Measurements from ENCODE around the gene FGD4.

DNA sequence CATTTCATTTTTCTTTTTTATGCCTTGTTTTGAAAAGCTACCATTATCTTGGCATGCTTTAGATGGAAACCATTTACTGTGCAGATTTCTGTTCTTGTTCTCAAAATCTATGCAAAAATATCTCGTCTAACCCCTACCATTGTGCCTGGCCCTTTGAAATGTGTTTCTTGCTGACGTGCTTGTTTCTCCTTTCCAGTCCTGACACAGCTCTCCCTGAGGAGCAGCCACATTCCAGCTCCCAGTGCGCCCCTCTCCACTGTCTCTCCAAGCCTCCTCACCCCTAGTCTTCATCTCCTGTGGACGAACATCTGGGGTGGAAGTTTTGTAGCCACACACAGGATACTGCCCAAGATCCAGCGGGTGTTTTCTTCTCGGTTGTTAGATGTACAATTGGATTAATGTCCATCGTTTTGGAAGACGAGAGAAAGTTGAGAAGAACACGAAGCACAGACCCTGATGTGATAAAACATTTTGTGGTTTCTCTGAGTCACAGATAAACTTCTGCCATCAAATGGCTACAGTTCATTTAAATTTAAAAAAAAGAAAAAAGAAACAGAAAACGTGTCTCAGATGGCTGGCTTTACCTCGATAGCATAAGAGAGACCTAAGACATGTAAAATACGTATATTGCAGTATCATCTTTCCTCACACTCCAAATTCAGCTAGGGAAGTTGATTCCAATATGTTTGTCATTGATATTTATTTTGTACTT lies 21.9 kb upstream of the FGD4 start:
- TF ChIP-seq POLR2A (IDR thresholded peaks at IDR 0.05) (no peak), CTCF (IDR thresholded peaks at IDR 0.05) (no peak)
